Neutrophil (primary cell): ENCODE results near the gene JARID2.
A peak's percentile ranks its signal among the peaks of the same experiment; 100 is the strongest.
"Not testable (repeated sequence)": the region's sequence is repeated elsewhere in the genome, so short reads cannot be mapped to it uniquely, and the experiment has no call there.

Experiments
- H3K27ac ChIP-seq: fragments of 200-600 bp; sonication (generic); 2 replicates; pipeline ENCODE4 v1.5.1; 2016; ENCODE audit warnings: mild to moderate bottlenecking, moderate library complexity
- H3K27me3 ChIP-seq: fragments of 200-600 bp; sonication (generic); 2 replicates; pipeline ENCODE4 v1.6.0; 2016; ENCODE audit warnings: mild to moderate bottlenecking
- H3K36me3 ChIP-seq: fragments of 200-600 bp; sonication (generic); 2 replicates; pipeline ENCODE4 v1.5.1; 2017
- H3K4me1 ChIP-seq, 2 experiments: fragments of 200-600 bp in 1 of 2; sonication (generic) in 1 of 2; 1 replicate in 1 of 2; 2 replicates in 1 of 2; pipeline versions ENCODE4 v1.5.1 to v1.6.1; 2013 to 2016; ENCODE audit warnings: low read depth in 1 of 2, low read length in 1 of 2, mild to moderate bottlenecking in 1 of 2, moderate library complexity in 1 of 2; ENCODE audit not compliant: control insufficient read depth in 1 of 2, insufficient read depth in 1 of 2
- H3K4me3 ChIP-seq, 2 experiments: fragments of 200-600 bp in 1 of 2; sonication (generic) in 1 of 2; 1 replicate in 1 of 2; 2 replicates in 1 of 2; pipeline ENCODE4 v1.5.1; 2013 to 2016; ENCODE audit warnings: low read depth in 1 of 2, low read length in 1 of 2, mild to moderate bottlenecking in 1 of 2, moderate library complexity in 1 of 2
- H3K9me3 ChIP-seq: fragments of 200-600 bp; sonication (generic); 2 replicates; pipeline ENCODE4 v1.5.1; 2016
- TF ChIP-seq, protein P1 (sequence below): fragments of 200-600 bp; sonication (generic); IDR thresholded peaks from 2 replicates; pipeline ENCODE4 v1.5.1; 2016; ENCODE audit warnings: antibody characterized with exemption

JARID2 gene

DNA sequence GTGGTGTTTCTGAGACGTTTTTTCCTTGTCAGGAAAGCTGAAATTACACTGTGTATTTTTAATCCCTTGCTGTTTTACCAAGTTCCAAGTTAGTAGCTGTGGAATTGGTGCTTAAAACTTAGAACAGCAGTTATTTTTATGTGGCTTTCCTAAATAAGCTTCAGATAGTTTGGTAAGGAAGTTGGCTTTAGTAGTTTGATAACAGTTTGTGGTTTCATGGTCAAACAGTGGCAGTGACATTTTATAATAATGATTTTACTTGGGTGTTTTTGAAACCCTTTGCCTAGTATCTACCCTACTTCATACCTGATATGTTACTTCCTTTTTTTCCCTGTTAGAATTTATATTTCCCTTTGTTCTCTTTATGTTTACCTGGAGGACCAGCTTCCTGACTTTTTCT lies 164.9 kb downstream of the JARID2 start:
- H3K9me3 ChIP-seq = no peaks in the 10 kb centered on the region
- H3K27me3 ChIP-seq = no peaks in the 10 kb centered on the region
- peak overlapping the region; percentile 46 for H3K27ac ChIP-seq
- H3K36me3 ChIP-seq = no peaks in the 10 kb centered on the region
- H3K4me1 ChIP-seq = peaks cover 6 to 32% of the 10 kb centered on the region in 2 experiments
- TF ChIP-seq, protein P1, sequence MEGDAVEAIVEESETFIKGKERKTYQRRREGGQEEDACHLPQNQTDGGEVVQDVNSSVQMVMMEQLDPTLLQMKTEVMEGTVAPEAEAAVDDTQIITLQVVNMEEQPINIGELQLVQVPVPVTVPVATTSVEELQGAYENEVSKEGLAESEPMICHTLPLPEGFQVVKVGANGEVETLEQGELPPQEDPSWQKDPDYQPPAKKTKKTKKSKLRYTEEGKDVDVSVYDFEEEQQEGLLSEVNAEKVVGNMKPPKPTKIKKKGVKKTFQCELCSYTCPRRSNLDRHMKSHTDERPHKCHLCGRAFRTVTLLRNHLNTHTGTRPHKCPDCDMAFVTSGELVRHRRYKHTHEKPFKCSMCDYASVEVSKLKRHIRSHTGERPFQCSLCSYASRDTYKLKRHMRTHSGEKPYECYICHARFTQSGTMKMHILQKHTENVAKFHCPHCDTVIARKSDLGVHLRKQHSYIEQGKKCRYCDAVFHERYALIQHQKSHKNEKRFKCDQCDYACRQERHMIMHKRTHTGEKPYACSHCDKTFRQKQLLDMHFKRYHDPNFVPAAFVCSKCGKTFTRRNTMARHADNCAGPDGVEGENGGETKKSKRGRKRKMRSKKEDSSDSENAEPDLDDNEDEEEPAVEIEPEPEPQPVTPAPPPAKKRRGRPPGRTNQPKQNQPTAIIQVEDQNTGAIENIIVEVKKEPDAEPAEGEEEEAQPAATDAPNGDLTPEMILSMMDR = no peak
- no peak overlapping the region for H3K4me3 ChIP-seq

DNA sequence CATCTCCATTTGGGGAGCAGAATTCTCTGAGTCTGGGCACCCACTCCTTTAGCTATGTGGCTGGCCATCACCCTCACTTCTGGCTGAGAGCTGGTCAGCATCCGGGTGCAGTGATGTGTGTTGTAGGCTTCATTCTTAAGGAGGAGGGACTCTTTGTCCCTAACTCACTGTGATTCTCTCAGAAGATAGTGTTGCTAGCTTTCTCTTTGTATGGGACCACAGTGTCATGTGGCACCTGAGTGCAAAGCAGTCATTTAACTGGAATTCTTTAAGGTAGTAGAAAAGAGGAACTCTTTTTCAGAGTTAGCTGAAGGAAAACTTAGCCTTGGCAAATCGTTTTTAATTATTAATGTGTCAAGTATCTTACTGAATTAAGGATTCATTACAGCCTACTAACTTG lies 165.9 kb downstream of the JARID2 start:
- H3K27me3 ChIP-seq = no peaks in the 10 kb centered on the region
- TF ChIP-seq, protein P1 = no peak
- H3K27ac ChIP-seq = peak overlapping the region; percentile 65
- H3K4me3 ChIP-seq = no peak overlapping the region
- H3K9me3 ChIP-seq = no peaks in the 10 kb centered on the region
- peaks cover 8 to 34% of the 10 kb centered on the region in 2 experiments for H3K4me1 ChIP-seq
- no peaks in the 10 kb centered on the region for H3K36me3 ChIP-seq

DNA sequence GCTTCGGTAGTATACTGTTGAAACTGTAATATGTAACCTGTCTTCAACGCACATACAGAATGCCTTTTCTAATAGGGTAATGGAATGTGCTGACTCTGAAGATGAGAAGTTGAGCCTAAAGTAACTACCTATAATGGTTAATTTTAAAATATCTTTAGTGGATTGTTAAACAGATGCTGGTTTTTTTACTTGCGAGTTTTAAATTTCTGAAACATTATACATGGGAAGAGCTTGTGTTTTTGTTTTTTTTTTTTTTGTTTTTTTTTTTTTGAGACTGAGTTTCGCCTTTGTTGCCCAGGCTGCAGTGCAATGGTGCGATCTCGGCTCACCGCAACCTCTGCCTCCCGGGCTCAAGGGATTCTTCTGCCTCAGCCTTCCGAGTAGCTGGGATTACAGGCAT lies 166.9 kb downstream of the JARID2 start:
- Histone ChIP-seq H3K4me3 (no peak overlapping the region), H3K9me3 (no peaks in the 10 kb centered on the region), H3K27ac (no peak overlapping the region), H3K27me3 (no peaks in the 10 kb centered on the region), H3K4me1 (peaks cover 18 to 37% of the 10 kb centered on the region in 2 experiments), H3K36me3 (no peaks in the 10 kb centered on the region)
- TF ChIP-seq, protein P1 = no peak

DNA sequence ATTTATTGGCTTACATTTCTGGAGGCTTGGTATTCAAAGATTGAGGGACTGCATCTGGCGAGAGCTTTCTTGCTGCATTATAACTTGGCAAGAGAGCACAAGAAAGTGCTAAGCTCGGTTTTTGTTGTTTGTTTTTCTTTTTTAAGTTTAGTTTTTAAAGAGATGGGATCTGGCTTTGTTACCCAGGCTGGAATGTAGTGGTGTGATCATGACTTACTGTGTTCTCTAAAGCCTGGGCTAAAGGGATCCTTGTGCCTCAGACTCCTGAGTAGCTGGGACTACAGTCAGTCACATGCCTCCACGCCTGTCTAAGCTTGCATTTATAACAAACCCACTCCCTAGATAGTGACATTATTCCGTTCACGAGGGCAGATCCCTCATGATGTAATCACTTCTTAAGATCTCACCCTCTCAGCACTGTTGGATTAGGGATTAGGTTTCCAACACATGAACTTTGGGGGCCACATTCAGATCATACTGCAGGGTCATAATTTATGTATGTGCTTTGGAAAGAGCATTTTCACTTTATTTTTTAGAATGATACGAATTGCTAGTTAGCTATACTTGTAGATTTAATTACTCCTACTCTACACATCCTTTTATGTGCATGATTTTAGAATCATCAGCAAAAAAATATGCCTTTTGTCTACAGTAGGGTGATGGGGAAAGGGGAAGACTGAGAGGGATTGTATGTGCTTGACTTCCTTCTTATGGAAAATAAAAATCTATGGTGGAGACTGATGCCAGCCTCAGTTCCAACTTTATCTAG lies 167.8 kb downstream of the JARID2 start:
- TF ChIP-seq, protein P1 = no peak
- H3K4me3 ChIP-seq = no peak overlapping the region
- no peaks in the 10 kb centered on the region for H3K9me3 ChIP-seq
- no peak overlapping the region for H3K27ac ChIP-seq
- peaks cover 22 to 39% of the 10 kb centered on the region in 2 experiments for H3K4me1 ChIP-seq
- H3K36me3 ChIP-seq = no peaks in the 10 kb centered on the region
- no peaks in the 10 kb centered on the region for H3K27me3 ChIP-seq

DNA sequence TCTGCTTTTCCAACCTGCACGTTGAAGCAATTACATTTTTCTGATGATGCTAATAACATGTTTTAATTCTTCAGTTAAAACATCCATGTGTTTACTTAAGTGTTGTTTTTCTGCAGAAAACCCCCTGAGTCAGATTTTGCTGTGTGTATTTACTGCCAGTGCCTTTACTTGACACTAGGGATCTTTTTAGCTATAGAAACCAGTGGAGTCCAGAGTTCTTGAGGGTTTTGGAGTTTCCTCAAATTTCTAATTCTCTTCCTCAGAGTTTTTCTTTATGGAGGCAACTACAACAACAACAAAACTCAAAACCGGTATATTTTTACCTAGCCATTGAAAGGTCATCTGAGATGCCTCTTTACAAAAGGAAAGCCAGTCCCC lies 168.4 kb downstream of the JARID2 start:
- Histone ChIP-seq H3K4me3 (no peak overlapping the region), H3K27ac (no peak overlapping the region), H3K4me1 (peaks cover 22 to 43% of the 10 kb centered on the region in 2 experiments), H3K9me3 (no peaks in the 10 kb centered on the region), H3K36me3 (no peaks in the 10 kb centered on the region), H3K27me3 (no peaks in the 10 kb centered on the region)
- TF ChIP-seq, protein P1 = no peak

DNA sequence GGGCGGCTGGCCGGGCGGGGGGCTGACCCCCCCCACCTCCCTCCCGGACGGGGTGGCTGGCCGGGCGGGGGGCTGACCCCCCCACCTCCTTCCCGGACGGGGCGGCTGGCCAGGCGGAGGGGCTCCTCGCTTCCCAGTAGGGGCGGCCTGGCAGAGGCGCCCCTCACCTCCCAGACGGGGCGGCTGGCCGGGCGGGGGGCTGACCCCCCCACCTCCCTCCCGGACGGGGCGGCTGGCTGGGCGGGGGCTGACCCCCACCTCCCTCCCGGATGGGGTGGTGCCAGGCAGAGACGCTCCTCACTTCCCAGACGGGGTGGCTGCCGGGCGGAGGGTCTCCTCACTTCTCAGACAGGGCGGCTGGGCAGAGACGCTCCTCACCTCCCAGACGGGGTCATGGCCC lies 169.8 kb downstream of the JARID2 start:
- H3K27ac ChIP-seq, H3K36me3 ChIP-seq, H3K9me3 ChIP-seq, H3K27me3 ChIP-seq, H3K4me3 ChIP-seq: not testable (repeated sequence)
- H3K4me1 ChIP-seq = peaks cover 26 to 47% of the 10 kb centered on the region in 2 experiments
